ENCODE data around the gene NBAS.
A peak's percentile ranks its signal among the peaks of the same experiment; 100 is the strongest.
"Not testable (repeated sequence)": the region's sequence is repeated elsewhere in the genome, so short reads cannot be mapped to it uniquely, and the experiment has no call there.

Gene NBAS

DNA sequence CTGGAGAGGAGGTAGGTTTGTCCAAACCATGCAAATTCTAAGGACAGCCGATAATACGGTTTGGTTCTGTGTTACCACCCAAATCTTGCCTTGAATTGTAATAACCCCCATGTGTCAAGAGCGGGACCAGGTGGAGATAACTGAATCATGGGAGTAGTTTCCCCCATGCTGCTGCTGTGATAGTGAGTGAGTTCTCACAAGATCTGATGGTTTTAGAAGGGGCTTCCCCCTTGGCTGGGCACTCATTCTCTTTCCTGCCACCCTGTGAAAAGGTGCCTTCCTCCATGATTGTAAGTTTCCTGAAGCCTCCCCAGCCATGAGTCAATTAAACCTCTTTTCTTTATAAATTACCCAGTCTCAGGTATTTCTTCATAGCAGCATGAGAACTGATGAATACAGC, 295.2 kb downstream of the NBAS start:
- no peak for DNase-seq (ENCODE audit: low read depth in 2 of 2)

DNA sequence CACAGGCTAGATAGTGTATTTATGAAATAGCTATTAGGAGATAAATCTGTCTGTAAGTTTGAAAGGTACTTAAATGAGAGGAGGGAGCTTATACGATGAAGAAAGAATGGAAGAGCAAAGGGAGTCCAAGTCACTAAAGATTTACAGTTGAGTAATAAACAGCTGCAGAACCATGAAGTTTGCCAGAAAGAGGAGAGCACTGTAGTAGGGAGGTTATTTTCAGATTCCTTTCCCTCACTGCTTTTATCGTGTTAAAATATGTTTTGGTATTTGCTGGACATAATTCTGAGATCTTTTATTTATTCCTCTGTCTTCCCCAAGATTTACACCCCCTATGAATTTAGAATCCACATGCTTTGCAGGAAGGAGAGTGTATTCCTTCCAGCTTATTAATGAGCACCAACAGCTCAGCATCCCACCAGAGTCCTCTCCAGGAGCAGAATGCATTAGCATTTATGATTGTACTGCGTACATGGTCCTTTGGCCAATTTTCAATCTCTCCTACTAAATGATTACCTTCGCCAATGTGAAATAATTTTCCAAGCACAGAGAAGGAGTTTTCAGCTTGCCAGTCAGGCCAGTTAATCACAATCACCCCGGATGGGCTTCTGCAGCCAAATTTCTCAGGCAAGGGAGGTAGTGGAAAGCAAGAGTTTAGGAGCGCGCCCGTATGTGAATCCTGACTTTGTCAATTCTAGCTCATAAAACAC, 297.0 kb downstream of the NBAS start:
- no peak for DNase-seq (ENCODE audit: low read depth in 2 of 2)

DNA sequence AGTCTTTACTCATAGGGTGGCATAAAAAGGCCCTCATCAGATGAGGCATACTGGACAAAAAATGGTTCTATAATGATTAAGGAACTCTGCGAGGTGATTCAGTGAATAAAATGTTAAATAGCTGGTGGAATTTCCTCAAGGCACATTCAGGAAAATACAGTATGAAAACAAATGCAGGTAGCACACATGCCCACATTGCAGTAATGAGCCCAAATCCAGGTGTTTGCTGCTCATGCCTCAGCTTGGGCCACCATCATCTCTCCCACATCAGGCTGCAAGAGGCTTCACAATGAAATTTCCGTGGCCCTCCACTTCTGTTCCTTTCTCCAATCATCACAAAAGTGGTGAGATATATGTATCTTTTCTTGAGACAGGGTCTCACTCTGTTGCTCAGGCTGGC, 298.3 kb downstream of the NBAS start:
- DNase-seq (ENCODE audit: low read depth in 2 of 2) = no peak

DNA sequence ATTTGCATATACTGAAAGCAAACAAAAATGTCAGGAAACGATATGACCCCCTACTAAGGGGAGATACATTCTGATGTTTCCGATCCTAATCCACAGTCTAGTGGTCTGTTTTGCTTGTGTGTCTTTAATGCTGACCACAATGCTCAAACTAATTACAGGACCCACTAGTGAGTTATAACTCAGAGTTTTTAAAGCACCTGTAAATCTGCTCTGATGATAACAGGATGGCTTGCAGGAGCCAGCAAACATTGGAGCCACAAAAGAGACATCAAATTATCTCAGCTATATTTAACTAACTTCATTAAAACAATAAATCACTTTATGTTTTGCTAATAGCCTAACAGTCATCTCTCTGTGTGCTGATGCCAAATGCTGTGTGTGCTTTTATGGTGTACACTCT, 300.3 kb downstream of the NBAS start:
- no peak for DNase-seq (ENCODE audit: low read depth in 2 of 2)

DNA sequence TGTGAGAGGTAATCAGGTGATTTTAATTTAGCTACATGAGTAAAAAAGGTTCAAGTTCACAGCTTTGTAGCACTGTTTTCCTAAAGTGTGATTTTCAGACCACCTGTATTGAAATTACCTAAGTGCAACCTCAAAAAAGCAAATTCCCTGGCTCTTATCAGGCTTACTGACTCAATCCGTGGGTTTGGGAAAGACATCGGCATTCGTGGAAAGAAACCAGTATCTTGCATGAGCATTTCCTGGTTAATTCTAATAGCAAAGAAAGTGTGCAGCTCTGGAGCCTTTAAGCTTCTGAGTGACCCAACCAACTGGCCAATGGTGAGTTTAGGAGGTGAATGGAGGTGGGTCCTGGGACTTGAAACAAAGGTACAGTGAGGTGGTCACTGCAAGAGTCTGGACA, 300.9 kb downstream of the NBAS start:
- DNase-seq (ENCODE audit: low read depth in 2 of 2) = no peak

DNA sequence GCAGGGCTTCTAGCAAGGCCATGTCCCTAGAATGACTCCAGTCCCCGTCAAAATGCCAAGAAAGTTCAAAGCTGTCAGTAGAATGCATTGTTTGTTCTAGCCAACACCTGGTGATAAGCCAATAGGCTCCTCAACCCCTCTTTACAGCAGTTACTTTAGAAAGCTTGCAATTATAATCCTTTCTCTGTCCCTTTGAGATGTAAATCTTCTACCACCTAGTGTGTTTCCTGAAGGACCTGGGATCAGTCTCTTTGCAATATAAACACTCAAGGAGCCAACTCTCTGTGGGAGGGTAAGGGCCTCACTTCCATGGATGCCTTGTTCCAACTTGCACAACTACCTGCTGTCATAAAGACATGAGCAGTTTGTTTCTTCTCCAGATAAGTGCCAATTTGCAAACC, 301.8 kb downstream of the NBAS start:
- DNase-seq (ENCODE audit: low read depth in 2 of 2) = no peak

DNA sequence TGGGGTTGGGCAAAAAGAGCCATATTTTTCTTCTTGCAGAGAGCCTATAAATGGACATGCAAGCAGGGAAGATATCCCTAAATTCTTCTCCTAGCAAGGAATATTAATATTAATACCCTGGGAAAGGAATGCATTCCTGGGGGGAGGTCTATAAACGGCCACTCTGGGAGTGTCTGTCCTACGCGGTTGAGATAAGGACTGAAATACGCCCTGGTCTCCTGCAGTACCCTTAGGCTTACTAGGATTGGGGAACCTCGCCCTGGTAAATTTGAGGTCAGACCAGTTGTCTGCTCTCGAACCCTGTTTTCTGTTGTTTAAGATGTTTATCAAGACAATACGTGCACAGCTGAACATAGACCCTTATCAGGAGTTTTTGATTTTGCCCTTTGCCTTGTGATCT, 302.7 kb downstream of the NBAS start:
- not testable (repeated sequence) for DNase-seq (ENCODE audit: low read depth in 2 of 2)

DNA sequence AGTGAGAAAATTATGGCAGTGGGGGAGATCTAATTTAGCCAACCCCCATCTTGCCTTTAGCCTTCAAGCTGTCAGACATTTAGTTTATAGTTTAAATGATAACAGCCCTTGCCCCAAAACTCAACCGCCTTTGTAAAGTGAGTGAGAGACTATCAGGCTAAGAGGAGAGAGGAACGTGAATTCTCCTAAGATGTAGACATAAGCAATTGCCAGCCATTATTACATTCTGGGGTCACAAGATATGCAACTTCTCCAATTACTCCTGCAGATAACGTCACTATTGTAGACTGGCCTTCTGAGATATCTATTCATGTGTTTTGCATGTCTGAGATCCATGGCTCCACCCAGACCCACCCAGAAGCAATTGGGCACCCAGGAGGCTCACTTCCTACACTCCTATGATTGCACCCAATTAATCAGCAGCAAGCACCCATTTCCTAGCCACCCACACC, 307.3 kb downstream of the NBAS start:
- no peak for DNase-seq (ENCODE audit: low read depth in 2 of 2)

DNA sequence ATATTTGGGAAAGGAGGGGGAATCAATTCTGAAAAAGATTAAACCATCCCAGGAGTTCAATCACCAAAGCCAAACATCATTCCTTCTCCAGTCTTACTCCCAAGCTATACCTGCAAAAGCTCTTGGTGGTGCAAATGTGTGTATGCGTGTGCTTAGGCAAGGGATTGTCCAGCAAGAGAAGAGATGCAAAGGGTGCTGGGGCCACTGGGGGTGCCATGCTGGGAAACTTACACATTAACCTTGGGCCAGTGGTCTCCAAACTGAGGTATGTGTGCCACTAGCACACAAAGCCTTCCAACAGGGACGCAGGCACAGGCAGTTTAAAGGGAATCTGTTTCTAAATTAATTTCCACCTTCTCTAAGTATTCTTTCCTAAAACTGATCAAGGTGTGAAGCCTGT, 307.9 kb downstream of the NBAS start:
- DNase-seq (ENCODE audit: low read depth in 2 of 2) = no peak

DNA sequence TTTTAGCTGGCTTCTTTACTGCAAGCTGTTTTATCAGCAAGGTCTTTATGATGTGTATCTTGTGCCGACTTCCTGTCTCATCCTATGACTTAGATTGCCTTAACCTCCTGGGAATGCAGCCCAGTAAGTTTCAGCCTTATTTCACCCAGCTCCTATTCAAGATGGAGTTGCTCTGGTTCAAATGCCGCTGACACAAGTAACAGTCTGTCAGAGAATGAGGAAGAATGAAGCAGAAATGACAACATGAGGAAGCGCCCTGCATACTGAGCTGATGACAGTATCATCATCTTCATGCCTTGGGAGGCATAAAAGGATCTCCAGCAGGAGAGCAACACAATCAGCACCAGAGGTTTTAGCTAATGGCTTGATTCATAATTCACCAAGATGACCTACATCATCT, 309.4 kb downstream of the NBAS start:
- DNase-seq (ENCODE audit: low read depth in 2 of 2) = no peak

DNA sequence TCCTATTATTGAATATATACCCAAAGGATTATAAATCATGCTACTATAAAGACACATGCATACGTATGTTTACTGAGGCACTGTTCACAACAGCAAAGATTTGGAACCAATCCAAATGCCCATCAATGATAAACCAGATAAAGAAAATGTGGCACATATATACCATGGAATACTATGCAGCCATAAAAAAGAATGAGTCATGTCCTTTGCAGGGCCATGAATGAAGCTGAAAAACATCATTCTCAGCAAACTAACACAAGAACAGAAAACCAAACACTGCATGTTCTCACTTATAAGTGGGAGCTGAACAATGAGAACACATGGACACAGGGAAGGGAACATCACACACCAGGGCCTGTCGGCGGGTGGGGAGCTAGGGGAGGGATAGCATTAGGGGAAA, 310.2 kb downstream of the NBAS start:
- not testable (repeated sequence) for DNase-seq (ENCODE audit: low read depth in 2 of 2)

DNA sequence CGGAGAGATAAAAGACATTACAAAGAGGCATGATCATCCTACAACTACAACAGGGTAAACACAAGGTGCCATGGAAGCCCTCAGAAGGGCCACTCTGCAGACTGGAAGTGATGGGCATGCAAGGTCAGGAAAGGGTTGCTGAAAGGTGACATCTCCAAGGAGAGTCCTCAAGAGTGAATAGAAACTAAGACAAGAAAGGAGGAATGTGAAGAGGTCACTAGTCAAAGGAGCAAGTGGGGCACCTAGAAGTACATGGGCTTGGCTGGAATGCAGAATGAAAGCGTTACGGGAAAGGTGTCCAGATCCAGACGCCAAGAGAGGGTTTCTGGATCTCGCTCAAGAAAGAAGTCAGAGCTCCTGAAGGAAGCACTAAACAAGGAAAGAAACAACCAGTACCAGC, 314.3 kb downstream of the NBAS start:
- no peak for DNase-seq (ENCODE audit: low read depth in 2 of 2)

DNA sequence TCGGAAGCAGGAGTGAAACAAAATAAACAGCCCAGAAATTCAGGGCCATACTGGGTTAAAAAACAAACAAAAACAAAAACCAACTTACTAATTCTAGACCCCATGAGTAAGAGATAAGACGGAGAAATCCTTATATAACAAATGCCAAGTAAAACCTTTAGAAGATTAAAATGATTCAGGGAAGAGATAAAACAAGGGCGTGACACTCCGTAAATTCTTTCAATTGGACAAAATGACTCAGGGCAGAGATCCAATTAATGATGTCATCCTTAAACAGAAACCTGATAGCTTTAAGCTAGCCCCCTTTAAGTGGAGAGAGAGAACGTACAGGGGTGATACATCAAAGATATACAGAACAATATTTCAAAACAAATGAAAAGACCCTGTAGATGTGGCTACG, 317.4 kb downstream of the NBAS start:
- DNase-seq (ENCODE audit: low read depth in 2 of 2) = no peak

DNA sequence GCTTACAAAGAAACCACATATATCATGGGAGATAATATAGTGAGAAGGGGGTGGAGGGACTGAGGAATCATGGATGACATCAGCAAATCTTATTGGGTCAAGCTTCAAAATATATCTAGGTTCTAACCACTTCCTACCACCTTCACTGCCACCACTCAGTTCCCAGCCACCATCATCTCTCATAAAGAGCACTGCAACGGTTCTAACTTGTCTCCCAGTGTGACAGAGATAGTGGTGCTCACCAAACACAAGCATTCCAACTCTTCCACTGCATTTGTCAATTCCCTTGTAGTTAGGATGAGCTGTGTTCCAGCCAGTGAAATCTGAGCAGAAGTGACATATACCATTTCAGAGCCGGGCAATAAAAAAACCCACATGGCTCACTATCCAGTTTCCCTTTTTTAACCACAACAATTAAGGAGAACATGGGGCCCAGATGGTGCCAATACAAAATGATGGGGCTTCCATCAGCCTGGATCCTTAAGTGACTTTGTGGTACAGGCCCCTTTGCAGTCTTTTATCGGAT, 318.1 kb downstream of the NBAS start:
- DNase-seq (ENCODE audit: low read depth in 2 of 2) = no peak

DNA sequence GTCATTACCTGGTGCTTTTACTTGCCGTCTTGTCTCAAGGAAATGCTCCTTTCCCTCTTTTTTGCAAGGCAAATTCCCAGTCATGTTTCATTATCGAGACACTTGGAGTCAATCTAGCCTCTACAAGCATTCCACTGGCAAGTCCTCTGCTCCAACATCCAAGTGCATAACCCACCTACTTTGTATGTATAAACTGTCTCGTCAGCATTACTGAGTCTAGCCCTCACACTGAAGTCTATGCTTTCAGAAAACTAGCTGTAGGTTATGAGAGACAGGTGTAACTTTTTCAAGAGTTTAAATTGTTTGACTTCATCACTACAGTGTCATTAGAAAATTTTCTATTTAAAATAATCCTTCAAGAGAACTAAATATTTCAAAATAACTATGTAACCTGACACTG, 319.2 kb downstream of the NBAS start:
- no peak for DNase-seq (ENCODE audit: low read depth in 2 of 2)

DNA sequence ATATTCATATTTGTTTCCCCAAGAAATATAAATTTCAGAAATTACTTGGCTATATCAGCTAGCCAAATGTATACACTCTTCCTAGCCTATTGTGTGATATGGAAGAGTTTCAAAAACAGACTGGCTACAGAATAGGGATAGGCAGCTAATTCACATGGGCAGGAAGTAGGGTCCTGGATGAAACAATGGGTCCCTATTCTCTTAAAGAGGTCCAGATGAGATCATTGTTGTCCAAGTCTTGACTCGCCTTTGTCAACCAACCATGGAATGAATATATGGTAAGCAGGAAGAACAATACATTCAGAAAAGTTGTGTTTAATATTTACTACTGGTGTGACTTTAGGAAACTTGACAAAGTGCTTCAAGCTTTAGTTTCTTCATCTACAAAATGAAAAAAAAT, 319.9 kb downstream of the NBAS start:
- DNase-seq (ENCODE audit: low read depth in 2 of 2) = no peak

DNA sequence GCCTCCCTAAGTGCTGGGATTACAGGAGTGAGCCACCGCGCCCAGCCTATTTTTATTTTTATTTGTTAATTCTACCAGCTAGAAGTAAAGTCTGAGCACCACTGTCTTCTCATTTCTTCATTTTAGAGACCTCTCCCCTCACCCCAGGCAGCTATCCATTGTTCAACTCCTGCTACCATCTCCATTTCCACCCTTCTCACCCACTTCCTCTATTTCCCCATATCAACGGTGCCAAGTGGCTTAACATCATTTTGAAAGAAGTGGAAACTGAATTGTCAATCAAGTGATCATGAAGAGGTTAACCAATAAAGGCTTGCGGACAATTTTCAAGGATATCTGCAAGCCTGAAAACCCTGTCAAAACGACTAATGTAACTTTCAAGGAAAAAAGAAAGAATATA, 323.1 kb downstream of the NBAS start:
- DNase-seq (ENCODE audit: low read depth in 2 of 2) = no peak

DNA sequence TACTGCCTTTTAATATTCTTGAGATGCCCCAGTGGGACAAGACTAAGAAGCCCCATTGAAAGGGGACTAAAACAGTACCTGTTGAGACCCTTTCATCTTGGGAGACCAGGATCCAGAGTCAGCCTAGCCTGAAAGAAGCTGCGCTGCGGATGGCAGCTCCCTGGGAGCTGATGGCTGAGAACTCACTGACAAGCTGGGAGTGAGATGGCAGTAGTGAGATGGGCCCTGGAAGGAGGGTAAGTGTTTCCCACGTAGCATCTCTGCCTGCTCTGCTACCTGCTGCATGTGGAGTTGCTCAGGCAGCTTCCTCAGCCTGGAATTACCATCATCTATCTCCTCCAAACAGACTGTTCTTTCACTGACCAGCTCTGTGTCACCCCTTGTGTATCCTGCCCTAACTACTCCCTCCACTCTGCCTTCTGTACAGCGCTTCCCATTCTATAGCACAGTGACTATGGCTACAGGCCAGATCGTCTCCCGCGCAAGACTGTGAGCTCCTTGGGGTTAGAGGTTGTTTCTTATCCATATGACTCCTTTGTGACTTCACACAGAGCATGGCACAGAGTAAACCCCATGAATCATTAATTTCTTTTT, 330.4 kb downstream of the NBAS start:
- DNase-seq (ENCODE audit: low read depth in 2 of 2) = no peak

DNA sequence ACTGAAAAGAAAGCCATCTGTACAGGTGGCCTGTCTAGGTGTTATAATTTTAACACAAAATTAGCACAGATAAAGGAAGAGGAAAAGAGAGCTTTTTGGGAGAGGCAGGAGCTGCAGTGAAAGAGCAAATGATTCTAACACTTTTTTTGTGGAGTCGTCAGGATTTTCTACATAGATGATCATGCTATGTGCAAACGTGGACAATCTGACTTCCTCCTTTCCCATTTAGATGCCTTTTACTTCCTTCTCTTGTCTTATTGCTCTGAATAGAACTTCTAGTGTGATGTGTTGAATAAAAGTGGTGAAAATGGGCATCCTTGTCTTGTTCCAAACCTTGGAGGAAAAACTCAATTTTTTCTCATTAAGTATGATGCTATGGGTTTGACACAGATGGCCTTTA, 334.5 kb downstream of the NBAS start:
- DNase-seq (ENCODE audit: low read depth in 2 of 2) = no peak

DNA sequence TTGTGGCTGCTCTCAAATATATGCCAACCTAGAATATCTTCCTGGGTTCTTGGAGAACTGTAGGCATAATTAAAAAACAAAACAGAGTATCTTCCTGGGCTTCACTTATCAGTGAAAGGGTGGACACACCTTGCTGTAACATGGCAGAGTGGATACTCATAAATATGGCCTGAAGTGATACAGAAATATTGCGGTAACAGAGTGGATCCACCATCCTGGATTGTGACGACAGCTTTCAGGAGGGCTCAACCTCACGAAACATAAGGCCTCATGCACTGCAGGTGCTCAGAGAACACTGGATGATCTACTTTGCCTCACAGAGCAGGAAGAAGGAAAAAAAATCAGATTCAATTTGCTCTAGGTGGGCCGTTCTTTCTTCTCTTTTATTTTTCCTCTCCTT, 336.0 kb downstream of the NBAS start:
- no peak for DNase-seq (ENCODE audit: low read depth in 2 of 2)

DNA sequence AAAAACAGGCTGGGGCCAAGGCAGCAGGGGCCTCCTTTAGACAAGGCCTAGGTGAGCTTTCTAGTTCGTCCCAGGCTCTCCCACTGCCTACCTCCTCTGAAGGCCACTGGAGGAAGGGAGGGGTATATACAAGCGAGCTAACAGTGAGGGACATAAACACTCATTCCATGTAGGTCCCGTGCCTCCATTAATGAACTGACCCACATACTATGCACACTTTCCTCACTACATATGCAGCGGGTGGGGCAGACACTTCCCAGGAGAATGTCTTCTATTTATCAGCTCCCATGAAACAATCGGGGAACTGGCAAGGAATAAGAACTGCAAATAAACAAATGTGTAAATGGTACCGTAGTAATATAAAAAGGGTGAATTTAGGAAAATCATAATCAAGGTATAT, 336.5 kb downstream of the NBAS start:
- DNase-seq (ENCODE audit: low read depth in 2 of 2) = no peak

DNA sequence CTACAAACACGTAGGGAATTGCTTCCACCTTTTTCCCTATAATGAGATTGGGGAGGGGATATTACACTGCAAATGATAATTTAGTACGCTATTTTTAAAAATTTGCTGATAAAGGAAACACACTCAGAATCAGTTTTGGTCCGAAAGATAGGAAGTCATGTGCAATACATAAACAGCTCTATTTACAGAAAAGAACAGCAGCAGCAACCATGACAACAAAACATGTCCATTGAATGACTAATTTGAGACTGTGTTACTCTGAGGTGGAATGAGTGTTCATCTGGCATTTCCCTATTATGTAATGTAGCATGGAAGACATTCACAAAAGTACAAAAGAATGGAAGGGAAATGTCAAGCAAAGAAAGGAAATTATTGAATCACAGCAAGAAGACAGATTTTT, 337.2 kb downstream of the NBAS start:
- peak; percentile 23 to 38 for DNase-seq (ENCODE audit: low read depth in 2 of 2)

DNA sequence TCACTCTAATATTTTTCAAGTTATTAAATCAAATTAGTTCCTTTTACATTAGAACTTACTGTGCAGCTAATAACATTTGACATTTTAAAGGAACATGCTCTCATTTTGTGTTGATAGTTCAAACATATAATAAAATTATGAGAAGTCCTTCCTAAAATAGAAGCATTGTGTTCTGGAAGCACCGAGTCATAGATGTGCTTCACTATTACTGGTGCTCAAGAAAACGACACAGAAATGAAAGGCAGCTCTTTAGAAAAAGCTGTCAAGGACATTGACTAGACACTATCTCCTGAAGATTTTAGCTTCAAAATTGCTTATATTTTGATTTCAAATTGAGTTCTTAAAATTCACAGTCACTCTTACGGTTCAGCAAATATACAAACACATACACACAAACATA, 338.3 kb downstream of the NBAS start:
- DNase-seq (ENCODE audit: low read depth in 2 of 2) = no peak

DNA sequence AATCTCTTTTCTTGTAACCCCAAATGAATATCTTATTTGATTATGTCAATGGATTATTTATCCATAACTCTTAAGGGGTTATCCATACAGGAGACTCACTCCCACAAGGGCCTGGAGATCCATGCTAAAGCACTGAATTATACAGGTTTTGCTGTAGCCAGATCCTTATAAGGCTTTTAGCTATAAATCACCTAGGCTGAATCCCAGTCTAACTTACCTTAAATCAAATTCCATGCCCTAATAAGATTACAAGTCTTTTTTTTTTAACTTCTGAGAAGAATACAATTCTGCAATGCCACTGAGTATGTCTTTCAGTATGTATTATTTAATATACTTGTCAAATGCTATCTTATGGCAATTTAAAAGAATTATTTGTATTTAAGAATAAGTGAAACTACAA, 340.5 kb downstream of the NBAS start:
- no peak for DNase-seq (ENCODE audit: low read depth in 2 of 2)
